PFSK-1 (cell line): Measurements from ENCODE around the gene PDK2.

Source experiments
- FOXP2 ChIP-seq: optimal IDR thresholded peaks from 2 replicates; pipeline ENCODE3; 2011; ENCODE audit warnings: borderline replicate concordance, control low read depth, inconsistent platforms; ENCODE audit not compliant: insufficient read depth; ENCODE audit errors: extremely low read length, extremely low read depth
- POLR2AphosphoS5 ChIP-seq: IDR thresholded peaks from 2 replicates; pipeline ENCODE4 v1.6.1; 2012; ENCODE audit warnings: low read depth, mild to moderate bottlenecking, control low read depth, low read length, moderate library complexity
- SIN3A ChIP-seq: IDR thresholded peaks from 2 replicates; pipeline ENCODE4 v1.6.1; 2012; ENCODE audit warnings: mild to moderate bottlenecking, low read length, moderate library complexity, borderline replicate concordance; ENCODE audit not compliant: insufficient read depth
- TAF1 ChIP-seq: IDR thresholded peaks from 2 replicates; pipeline ENCODE4 v1.6.1; 2012; ENCODE audit warnings: low read length, control low read depth, borderline replicate concordance; ENCODE audit not compliant: insufficient read depth
- TF ChIP-seq, protein P1 (sequence below), 2 experiments: IDR thresholded peaks; 2 replicates each; pipeline versions ENCODE4 v1.6.1 to v1.8.0; 2011 to 2012; ENCODE audit warnings: low read depth in 2 of 2, low read length in 2 of 2, control low read depth in 1 of 2, inconsistent platforms in 1 of 2, mild to moderate bottlenecking in 1 of 2, moderate library complexity in 1 of 2; ENCODE audit not compliant: insufficient read depth in 1 of 2

PDK2 gene

DNA sequence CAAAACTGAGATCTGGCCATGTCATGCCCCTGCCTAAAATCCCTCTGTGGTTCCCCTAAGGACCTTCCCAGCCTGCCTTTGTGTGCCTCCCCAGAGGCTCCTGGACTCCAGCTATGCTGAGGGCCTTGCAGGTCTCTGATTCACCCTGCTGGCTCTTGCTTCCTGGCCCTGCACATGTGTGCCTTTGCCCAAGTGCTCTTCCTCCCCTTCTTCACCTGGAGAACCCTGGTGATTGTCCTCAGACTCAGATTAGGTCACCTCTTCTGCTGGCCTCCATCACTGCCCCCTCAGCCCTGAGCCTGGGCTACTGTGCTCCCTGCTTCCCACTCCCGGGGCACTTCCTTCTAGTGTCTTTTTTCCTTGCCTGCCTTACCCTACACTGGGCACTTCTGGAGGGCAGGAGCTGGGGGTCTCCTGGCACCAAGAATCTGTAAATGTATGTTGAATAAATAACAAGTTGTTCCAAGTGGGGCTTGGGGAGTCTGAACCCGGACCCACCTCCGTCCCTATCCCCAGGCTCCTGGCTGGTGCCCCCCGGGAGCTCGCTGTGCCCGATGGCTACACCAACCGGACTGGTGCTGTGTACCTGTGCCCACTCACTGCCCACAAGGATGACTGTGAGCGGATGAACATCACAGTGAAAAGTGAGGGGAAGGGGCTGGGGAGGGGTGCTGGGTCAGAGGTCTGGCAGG, 31.4 kb upstream of the PDK2 start:
- no peak for TF ChIP-seq FOXP2
- no peak for TF ChIP-seq SIN3A
- TF ChIP-seq, protein P1, sequence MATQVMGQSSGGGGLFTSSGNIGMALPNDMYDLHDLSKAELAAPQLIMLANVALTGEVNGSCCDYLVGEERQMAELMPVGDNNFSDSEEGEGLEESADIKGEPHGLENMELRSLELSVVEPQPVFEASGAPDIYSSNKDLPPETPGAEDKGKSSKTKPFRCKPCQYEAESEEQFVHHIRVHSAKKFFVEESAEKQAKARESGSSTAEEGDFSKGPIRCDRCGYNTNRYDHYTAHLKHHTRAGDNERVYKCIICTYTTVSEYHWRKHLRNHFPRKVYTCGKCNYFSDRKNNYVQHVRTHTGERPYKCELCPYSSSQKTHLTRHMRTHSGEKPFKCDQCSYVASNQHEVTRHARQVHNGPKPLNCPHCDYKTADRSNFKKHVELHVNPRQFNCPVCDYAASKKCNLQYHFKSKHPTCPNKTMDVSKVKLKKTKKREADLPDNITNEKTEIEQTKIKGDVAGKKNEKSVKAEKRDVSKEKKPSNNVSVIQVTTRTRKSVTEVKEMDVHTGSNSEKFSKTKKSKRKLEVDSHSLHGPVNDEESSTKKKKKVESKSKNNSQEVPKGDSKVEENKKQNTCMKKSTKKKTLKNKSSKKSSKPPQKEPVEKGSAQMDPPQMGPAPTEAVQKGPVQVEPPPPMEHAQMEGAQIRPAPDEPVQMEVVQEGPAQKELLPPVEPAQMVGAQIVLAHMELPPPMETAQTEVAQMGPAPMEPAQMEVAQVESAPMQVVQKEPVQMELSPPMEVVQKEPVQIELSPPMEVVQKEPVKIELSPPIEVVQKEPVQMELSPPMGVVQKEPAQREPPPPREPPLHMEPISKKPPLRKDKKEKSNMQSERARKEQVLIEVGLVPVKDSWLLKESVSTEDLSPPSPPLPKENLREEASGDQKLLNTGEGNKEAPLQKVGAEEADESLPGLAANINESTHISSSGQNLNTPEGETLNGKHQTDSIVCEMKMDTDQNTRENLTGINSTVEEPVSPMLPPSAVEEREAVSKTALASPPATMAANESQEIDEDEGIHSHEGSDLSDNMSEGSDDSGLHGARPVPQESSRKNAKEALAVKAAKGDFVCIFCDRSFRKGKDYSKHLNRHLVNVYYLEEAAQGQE (IDR thresholded peaks at IDR 0.05; ENCODE audit: insufficient read depth in 1 of 2, low read depth in 2 of 2, low read length in 2 of 2), result no peak
- no peak for TF ChIP-seq TAF1
- TF ChIP-seq POLR2AphosphoS5, result no peak

- peak; percentile 11 for TF ChIP-seq FOXP2
- TF ChIP-seq SIN3A, result no peak
- TF ChIP-seq TAF1, result no peak
- TF ChIP-seq, protein P1 (IDR thresholded peaks at IDR 0.05; ENCODE audit: insufficient read depth in 1 of 2, low read depth in 2 of 2, low read length in 2 of 2), result no peak
- no peak for TF ChIP-seq POLR2AphosphoS5
Measured at GRCh38 chr17:50064253-50065001, 30.7 kb upstream of the PDK2 start.

- TF ChIP-seq POLR2AphosphoS5 (no peak), FOXP2 (no peak), SIN3A (no peak), TAF1 (no peak)
- TF ChIP-seq, protein P1 (IDR thresholded peaks at IDR 0.05; ENCODE audit: insufficient read depth in 1 of 2, low read depth in 2 of 2, low read length in 2 of 2), result no peak
Measured at GRCh38 chr17:50065056-50065455, 30.1 kb upstream of the PDK2 start.

GRCh38 chr17:50066995-50067394, 28.2 kb upstream of the PDK2 start:
- TF ChIP-seq, protein P1 (IDR thresholded peaks at IDR 0.05; ENCODE audit: insufficient read depth in 1 of 2, low read depth in 2 of 2, low read length in 2 of 2), result no peak
- TF ChIP-seq SIN3A (no peak), POLR2AphosphoS5 (no peak), TAF1 (no peak), FOXP2 (no peak)

DNA sequence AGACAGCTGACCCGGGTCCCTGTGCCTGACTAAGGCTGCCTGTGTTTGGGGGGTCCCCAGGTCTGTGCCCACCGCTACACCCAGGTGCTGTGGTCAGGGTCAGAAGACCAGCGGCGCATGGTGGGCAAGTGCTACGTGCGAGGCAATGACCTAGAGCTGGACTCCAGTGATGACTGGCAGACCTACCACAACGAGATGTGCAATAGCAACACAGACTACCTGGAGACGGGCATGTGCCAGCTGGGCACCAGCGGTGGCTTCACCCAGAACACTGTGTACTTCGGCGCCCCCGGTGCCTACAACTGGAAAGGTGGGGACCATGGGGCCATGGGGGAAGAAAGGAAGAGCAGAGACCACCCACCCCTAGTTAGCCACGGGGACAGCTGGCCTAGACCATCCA, 27.2 kb upstream of the PDK2 start:
- no peak for TF ChIP-seq POLR2AphosphoS5
- TF ChIP-seq FOXP2, result no peak
- TF ChIP-seq SIN3A, result no peak
- TF ChIP-seq, protein P1 (IDR thresholded peaks at IDR 0.05; ENCODE audit: insufficient read depth in 1 of 2, low read depth in 2 of 2, low read length in 2 of 2), result no peak
- no peak for TF ChIP-seq TAF1
